Lower leg skin (tissue), 4 donors: ENCODE measurements around the gene ZNF681. TPM values are rescaled to one million over a fixed set of nuclear protein-coding genes. Genes with fewer than 3 reads are reported as not detected.

Experiments
- DNase-seq, 2 donors: peaks; one replicate each; pipeline ENCODE4 v3.0.0-alpha.2; 2019; ENCODE audit warnings: low spot score in 2 of 2
- H3K4me3 ChIP-seq: fragments of 200-600 bp; sonication (generic); 2 replicates; pipeline ENCODE4 v1.5.1; 2017; ENCODE audit warnings: mild to moderate bottlenecking, low read depth; ENCODE audit not compliant: poor library complexity, severe bottlenecking
- POLR2A ChIP-seq, 2 donors: fragments of 450-650 bp; IDR thresholded peaks; one replicate each; pipeline ENCODE4 v1.6.1; 2016 to 2017; ENCODE audit warnings: antibody characterized with exemption in 2 of 2, mild to moderate bottlenecking in 1 of 2, moderate library complexity in 1 of 2
- WGBS, 2 donors: methylation state at CpG; one replicate each; pipeline ENCODE4 v1.1.5; 2018; 5-methylcytosine and 5-hydroxymethylcytosine counted together
- intact Hi-C: fragments of 100-400 bp; cut with DNase I; formaldehyde crosslinking; loops from one replicate; pipeline ENCODE4 v1.15.0; 2023; ENCODE audit warnings: low total_unique reads
- total RNA-seq, 4 donors: library from RNA; depleted of rRNA; stranded (reverse); fragments of >200 nt; gene quantifications; one replicate each; pipeline ENCODE4 v1.1.0, GENCODE V29; 2016
- TF ChIP-seq, protein P1 (sequence below), 3 donors: fragments of 450-650 bp; IDR thresholded peaks; one replicate each; pipeline ENCODE4 v1.5.1; 2016; ENCODE audit warnings: antibody characterized with exemption in 3 of 3, mild to moderate bottlenecking in 3 of 3, moderate library complexity in 2 of 3

The ZNF681 gene
- total RNA-seq, 4 donors from 2014 or later, result 1.5 to 3.3 (median 2.7) TPM

DNA sequence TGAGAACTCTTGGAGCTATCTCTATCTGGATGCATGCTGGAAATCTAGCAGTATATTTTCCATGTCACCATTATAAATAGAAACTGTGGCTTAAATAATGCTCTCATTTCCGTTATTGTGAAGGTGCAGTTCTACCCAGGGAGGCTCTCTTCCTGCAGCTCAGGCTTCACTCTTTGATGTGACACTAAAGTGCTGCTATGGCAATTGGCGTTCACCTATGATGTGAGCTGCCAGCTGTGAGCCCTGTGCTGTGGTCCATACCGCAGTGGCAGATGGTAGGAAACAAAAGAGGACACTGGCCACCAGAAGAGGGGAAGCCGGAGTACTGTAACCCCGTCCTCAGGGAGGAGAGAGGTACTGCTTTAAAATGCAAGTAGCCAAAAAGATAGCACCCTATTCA, 40.6 kb upstream of the ZNF681 start:
- H3K4me3 ChIP-seq, result no peak overlapping the region
- 40 to 70% methylated on average over 3 to 4 of the region's 5 CpGs for WGBS, 2 donors
- intact Hi-C loops, result no loop called here
- TF ChIP-seq POLR2A (IDR thresholded peaks at IDR 0.05), result no peak
- TF ChIP-seq, protein P1, sequence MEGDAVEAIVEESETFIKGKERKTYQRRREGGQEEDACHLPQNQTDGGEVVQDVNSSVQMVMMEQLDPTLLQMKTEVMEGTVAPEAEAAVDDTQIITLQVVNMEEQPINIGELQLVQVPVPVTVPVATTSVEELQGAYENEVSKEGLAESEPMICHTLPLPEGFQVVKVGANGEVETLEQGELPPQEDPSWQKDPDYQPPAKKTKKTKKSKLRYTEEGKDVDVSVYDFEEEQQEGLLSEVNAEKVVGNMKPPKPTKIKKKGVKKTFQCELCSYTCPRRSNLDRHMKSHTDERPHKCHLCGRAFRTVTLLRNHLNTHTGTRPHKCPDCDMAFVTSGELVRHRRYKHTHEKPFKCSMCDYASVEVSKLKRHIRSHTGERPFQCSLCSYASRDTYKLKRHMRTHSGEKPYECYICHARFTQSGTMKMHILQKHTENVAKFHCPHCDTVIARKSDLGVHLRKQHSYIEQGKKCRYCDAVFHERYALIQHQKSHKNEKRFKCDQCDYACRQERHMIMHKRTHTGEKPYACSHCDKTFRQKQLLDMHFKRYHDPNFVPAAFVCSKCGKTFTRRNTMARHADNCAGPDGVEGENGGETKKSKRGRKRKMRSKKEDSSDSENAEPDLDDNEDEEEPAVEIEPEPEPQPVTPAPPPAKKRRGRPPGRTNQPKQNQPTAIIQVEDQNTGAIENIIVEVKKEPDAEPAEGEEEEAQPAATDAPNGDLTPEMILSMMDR (IDR thresholded peaks at IDR 0.05), result no peak
- DNase-seq, result no peak

DNA sequence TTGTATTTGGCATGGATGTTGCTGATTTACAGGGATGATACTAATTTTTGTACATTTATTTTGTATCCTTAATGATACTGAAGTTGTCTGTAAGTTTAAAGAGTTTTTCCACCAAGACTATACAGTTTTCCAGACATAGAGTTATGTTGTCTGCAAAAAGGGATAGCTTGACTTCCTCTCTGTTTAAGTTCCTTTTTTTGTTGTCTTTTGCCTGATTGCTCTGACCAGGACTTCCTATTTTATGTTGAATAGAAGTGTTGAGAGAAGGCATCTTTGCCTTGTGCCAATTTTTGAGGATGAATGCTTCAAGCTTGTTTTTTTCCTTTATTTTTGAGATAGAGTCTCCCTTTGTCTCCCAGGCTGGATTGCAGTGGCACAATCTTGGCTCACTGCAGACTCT, 36.8 kb upstream of the ZNF681 start:
- no peak overlapping the region for H3K4me3 ChIP-seq
- no peak for TF ChIP-seq POLR2A (IDR thresholded peaks at IDR 0.05)
- DNase-seq, result no peak
- intact Hi-C loops, result no loop called here

DNA sequence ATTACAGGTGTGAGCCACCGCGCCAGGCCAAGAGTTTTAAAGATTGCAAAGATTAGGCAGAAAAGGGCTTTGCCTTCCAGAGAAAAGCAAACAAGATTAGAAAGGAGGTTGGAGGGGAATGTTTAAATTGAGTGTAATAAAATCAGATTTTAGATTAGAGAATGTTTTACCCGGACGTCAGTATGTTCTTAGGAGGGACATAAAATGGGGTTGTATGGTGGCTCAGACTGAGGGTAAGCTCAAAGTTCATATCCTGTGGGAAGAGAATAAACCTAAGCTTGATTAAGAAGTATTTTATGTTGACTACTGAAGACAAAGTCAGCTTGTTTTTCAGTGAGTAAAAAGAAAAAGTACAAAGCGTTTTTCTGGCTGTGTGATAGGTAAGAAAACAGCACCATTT, 34.1 kb upstream of the ZNF681 start:
- no peak for TF ChIP-seq POLR2A (IDR thresholded peaks at IDR 0.05)
- TF ChIP-seq, protein P1 (IDR thresholded peaks at IDR 0.05), result no peak
- WGBS, 2 donors, result 93 to 95% methylated on average over 5 of the region's 5 CpGs
- H3K4me3 ChIP-seq, result no peak overlapping the region
- intact Hi-C loops, result no loop called here
- no peak for DNase-seq

DNA sequence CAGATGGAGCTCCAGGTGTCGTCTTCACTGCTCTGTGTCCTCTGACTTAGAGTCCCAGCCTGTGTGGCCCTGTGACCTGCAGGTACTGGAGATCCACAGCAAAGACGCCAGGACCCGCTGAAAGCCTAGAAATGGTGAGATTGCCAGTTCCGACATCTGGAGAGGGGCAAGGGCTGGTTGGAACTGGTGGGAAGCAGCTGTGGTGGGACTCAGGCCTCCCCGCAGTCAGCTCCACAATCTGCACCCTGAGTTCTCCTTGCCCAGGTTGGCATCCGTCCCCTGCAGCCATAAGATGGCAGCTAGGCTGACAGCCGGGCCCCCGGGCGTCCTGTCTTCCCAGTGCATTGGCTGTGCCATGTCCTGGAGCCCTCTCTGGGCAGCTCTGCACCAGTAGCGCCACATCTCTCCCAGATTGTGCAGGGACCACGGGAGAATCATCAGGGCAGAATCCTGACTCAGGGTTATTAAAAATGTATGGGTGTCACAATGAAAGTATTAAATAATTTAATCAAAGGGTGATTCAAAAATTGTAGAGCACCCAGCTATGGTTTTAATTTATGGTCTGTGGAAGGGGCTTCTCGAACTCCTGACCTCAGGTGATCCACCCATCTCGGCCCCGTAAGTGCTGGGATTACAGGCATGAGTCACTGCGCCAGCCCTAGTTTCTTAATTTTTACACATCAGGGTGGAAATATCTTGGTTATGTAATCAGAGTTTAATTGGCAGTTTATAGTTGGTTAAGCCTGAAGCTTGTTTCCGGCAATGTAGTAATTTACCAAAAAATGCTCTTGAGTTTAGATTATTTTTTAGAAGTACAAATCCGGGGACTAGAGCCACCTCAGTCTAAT, 32.2 kb upstream of the ZNF681 start:
- no peak for DNase-seq
- no peak overlapping the region for H3K4me3 ChIP-seq
- TF ChIP-seq, protein P1 (IDR thresholded peaks at IDR 0.05), result no peak
- TF ChIP-seq POLR2A (IDR thresholded peaks at IDR 0.05), result no peak
- intact Hi-C loops, result no loop called here
- 71 to 79% methylated on average over 16 to 17 of the region's 17 CpGs for WGBS, 2 donors

DNA sequence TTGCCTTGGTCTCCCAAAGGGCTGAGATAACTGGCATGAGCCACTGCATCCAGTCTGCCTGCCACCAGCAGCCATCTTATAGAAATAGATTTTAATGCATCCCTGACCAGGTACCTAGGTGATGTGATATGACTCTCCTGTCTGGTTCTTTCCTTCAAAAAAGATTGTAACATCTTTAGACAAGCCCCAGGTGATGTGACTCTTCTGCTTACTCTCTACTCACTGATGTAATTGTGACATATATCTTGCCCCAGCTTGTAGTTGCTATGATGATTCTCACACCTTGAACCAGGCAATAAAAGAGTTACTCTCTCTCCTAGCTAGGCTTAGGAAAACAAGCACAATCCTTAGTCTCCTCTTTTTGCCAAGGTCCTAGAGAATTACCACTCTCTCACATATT, 30.6 kb upstream of the ZNF681 start:
- no peak for DNase-seq
- intact Hi-C loops, result no loop called here
- H3K4me3 ChIP-seq, result no peak overlapping the region
- no peak for TF ChIP-seq POLR2A (IDR thresholded peaks at IDR 0.05)
- TF ChIP-seq, protein P1 (IDR thresholded peaks at IDR 0.05), result no peak

DNA sequence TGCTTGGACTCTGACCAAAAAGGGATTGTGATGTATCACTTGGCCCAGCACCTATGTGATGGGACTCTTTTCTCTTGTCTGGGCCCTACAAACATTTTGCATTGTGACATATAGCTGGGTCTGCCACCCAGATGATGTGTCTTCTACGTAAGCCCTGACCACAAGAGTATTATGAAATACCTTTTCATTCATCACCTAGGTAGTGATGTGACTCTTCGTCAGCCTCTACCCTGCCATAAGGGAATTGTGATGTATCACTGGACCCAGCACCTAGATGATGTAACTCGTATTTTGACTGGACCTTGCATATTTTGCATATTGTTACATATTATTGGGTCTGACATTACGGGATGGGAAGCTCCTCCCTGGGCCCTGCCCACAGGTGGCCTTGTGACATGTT, 29.7 kb upstream of the ZNF681 start:
- WGBS, 2 donors, result 85 to 90% methylated on average over 4 of the region's 4 CpGs
- no peak for DNase-seq
- TF ChIP-seq, protein P1 (IDR thresholded peaks at IDR 0.05), result no peak
- no peak for TF ChIP-seq POLR2A (IDR thresholded peaks at IDR 0.05)
- intact Hi-C loops, result no loop called here
- H3K4me3 ChIP-seq, result no peak overlapping the region
